ENCODE data around the gene BOK.
A peak's percentile ranks its signal among the peaks of the same experiment; 100 is the strongest.
"Not testable (repeated sequence)": the region's sequence is repeated elsewhere in the genome, so short reads cannot be mapped to it uniquely, and the experiment has no call there.

BOK gene

DNA sequence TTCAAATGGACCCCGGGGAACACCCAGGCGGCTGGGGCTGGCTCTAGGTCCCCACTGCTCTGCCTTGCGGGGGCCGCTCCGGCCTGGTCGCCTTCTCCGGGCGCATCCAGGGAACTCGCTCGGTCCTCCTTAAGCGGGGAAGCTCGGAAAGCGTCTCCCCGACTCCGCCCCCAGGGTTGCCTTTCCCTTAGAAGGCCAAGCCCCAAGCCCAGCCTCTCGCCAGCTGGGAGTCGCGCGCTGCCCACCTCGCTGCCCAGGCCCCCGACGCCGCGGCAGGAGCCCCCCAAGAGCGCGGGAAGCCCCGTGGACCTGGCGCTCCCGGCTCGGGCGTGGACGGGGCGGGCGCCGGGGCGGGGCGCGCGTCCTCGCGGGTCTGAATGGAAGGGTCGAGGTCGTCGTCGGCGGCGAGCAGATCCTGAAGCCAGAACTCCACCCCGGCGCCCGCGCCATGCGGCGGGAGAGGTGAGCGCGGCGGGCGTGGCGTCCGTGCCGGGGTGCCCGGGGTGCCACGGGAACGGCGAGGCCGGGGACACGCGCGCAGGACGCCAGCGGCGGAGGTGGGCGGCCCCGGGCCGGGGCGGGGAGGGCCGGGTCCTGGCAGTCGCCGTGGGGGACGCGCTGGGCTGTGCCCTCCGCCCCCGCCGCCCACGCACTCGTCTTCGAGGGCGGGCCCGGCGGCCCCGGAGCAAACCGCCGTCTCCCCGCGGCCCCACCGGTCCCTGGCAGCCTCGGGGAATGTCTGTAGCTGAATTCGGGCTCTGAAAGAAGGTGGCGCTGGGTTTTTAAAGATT lies at the start of gene BOK:
Gene BOK (plus strand): TSS at position 214 of the 791 bp plus-strand sequence. CDS start 739 bp downstream, outside the sequence.
- DNase-seq, result no peak

GRCh38 chr2:241509155-241509784 lies 49.3 kb upstream of the BOK start:
- DNase-seq, result no peak

DNA sequence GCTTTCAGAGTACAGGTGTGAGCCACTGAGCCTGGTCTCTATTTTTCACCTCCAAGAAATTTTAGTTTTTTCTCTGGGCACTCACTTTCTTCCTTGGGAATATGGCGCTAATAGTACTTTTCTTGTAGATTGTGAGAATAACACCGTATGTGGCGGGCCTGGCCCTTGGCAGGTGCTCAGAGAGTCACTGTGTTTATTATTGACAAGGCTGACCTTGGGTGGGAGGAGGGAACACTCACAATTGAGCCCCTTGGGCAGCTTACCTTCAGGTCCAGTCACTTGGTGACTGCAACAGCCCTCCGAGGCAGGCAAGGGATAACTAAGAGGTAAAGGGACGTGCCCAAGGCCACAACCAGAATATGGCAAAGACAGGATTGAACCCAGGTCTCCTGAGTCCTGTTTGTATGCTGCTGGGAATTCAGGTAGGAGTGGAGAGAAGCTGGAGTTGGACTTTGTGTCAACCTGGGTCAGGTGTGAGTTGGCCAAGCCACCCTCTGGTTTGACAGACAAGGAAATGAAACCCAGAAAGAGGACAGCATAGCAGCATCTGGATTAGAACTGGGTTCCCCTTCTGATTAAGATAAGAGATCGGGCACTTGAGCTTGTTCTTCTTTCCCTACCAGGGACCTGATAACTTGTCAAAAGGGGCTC lies 47.3 kb upstream of the BOK start:
- no peak for DNase-seq

DNA sequence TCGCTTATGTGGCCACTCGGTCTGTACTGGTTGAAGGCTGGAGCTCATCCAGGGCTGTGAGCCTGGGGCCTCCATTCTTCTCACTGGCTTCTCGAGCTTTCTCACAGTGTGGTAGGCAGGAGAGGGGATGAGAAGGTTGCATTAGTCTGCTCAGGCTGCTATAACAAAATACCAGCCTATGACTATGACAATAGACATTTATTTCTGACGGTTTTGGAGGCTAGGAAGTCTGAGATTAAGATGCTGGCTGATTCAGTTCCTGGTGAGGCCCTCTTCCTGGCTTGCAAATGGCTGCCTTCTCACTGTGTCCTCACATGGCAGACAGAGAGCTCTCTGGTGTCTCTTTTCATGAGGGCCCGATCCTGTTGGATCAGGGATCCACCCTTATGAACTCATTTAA lies 44.0 kb upstream of the BOK start:
- no peak for DNase-seq

GRCh38 chr2:241514986-241515737 lies 43.4 kb upstream of the BOK start:
- DNase-seq, result no peak

DNA sequence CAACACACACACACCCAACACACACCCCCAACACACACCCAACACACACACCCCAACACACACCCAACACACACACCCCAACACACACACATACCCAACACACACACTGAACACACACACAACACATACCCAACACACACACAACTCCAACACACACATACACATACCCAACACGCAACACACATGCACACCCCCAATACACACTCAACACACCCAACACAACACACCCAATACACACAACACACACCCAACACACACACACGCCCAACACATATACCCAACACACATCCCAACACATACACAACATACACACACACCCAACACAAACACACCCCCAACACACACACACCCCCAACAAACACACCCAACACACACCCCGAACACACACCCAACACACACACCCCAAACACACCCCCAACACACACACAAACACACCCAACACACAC lies 42.0 kb upstream of the BOK start:
- no peak for DNase-seq

- DNase-seq, result no peak
Measured at GRCh38 chr2:241517297-241517696, 41.2 kb upstream of the BOK start.

DNA sequence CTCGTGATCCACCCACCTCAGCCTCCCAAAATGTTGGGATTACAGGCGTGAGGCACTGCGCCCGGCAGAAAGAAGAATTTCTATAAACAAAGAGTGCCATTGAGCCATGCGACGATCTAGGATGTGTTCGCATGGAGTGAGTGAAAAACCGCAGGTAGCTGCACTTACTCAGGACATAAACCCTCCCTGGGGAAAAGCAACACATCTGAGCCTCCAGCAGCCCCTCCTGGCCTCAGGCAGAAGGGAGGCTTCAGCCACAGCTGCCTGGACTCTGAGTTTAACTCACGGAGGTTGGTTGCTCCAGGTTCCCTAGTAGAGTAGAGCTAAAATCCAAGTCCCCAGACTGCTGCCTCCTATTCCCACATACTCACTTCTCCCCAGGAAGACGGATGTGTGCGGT lies 38.9 kb upstream of the BOK start:
- peak in 1 of 2 experiments; percentile 19 for DNase-seq

- DNase-seq, result no peak
Measured at GRCh38 chr2:241522477-241522876, 36.1 kb upstream of the BOK start.

GRCh38 chr2:241525818-241526780 lies 32.4 kb upstream of the BOK start:
- not testable (repeated sequence) for DNase-seq

- no peak for DNase-seq
Measured at GRCh38 chr2:241530571-241530970, 28.0 kb upstream of the BOK start.

- no peak for DNase-seq
Measured at GRCh38 chr2:241531161-241531722, 27.3 kb upstream of the BOK start.

- DNase-seq, result no peak
Measured at GRCh38 chr2:241532168-241532567, 26.4 kb upstream of the BOK start.

GRCh38 chr2:241532733-241533601 lies 25.6 kb upstream of the BOK start:
- DNase-seq, result no peak

GRCh38 chr2:241534293-241534692 lies 24.3 kb upstream of the BOK start:
- DNase-seq, result no peak

GRCh38 chr2:241534701-241535375 lies 23.7 kb upstream of the BOK start:
- no peak for DNase-seq

DNA sequence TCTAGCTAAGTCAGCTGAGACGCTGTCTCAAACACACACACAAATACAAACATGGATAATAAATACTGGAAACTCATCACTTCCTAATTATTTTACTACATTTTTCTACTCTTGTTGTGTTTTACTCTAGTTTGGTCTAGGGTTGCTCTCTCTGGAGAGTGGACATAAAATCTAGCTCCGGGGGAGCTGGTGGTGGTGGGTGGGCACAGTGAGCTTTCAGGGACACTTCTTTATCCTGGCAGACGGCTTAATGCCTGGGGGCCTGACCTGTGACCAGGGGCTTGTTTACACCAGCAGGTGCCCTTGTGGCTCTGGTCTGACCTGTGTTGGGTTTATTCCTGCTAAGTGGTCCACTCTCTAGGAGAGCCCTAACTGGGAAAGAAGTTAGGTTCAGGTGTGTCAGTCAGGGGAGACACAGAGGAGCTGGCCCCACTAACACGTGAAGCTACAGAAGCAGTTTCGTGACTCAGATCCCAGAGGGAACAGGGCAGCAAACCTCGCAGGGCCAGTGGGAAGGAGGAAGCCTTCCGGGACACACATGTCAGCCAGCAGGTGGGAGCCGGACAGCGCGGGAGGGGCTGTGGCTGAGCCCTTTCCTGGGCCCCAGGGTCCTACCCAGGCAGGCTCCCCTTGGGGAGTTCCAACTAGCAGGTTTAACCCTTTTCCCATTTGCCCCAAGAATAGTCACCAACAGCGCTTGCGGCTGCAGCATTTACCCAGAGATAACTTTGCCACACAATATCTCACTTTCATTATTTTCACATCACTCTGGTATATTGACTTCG lies 22.5 kb upstream of the BOK start:
- no peak for DNase-seq

DNA sequence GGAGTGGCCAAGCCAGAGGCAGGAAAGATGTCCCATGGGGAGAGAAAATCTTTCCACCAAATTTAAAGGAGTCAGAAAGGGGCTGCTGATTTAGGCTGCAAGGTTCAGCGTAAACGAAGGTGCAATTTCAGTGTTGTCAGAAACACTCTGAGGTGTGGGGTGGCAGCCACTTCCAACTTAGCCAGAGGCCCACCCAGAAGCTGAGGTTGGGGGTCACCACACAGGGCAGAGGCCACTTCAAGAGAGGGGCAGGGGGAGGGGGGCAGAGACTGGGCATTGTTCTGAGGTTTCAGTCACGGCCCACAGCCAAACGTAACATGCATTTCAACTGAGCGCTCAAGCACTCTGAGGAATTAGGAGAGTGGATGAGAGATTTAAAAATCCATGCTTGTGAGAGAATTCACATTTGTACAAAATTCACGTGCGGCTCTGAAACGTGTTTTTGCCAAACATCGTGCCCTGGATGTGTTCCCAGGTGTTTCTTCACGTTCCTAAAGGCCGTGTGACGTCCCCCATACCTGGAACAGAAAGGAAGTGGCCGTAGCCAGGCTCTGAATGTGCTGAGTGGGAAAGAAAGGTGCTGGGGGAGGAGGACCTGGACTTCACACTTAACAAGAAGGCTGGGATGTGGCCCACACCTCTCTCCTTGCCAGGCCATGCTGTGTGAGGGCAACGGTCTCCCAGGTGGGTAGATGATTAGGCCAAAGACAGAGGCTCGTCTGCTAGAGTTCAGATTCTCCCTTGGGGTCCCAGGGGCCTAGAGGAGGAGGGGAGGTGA lies 19.5 kb upstream of the BOK start:
- DNase-seq, result no peak
